ENCODE measurements around the gene CDC40.
A peak's percentile ranks its signal among the peaks of the same experiment; 100 is the strongest.

Gene CDC40

GRCh38 chr6:110180228-110181008 is at the start of gene CDC40:
CDC40 (plus strand) TSS chr6:110180427; CDS start chr6:110180445, 18 bp downstream.
- no peak for DNase-seq (ENCODE audit: low read depth, low spot score)

GRCh38 chr6:110137924-110138887 is 42.0 kb upstream of the CDC40 start:
- no peak for DNase-seq (ENCODE audit: low read depth, low spot score)

DNA sequence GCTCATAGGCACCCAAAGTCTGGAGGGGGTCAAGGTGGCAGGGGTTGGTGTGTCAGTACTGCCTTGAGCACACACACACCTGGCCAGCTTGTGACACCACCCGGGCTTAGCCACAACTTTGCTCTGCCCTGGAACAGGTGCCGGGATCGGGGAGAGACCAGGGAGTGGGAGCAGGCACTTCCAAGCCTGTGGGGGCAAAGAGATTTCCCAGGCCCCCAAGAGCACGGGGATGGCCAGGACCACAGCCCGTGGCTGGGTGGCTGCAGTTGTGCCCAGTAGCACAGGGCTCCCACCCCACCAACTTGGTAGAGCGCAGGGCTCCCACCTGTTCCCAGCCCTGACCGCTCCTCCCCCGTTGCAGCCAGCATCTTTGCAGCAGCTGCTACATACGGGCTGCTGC is 41.2 kb upstream of the CDC40 start:
- no peak for DNase-seq (ENCODE audit: low read depth, low spot score)

DNA sequence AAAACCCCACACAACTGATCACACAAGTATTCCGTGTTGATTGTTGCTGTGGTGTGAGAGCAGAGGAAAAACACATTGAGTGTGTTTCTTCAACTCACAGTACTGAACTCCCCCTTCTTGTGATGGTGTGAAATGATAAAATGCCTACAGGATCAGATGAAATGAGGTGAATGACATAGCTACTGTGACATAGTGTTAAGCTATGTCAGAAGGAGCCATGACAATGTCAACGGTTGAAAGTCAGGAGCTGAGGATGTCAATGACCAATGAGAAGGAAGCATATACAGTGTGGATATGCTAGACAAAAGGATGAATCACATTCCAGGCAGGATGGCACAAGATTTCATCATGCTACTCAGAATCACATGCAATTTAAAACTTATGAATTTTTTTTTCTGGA is 39.6 kb upstream of the CDC40 start:
- DNase-seq (ENCODE audit: low read depth, low spot score), result no peak

GRCh38 chr6:110147870-110148269 is 32.4 kb upstream of the CDC40 start:
- no peak for DNase-seq (ENCODE audit: low read depth, low spot score)

DNA sequence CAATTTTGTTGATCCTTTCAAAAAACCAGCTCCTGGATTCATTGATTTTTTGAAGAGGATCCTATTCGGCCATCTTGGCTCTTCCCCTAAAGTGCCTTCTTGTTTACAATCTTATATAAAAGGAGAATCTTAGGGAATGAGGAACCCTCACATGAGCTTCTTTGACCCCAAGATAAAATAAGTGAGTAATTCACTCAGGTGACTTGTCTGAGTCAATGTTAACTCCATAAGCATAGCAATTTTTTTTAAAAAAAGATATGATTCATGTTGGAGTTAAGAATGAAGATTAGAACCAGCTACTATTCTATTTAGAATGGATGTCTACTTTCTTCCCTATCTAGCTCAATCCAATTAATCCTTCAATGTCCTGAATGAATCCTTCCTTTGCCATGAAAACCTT is 21.7 kb upstream of the CDC40 start:
- no peak for DNase-seq (ENCODE audit: low read depth, low spot score)

- DNase-seq (ENCODE audit: low read depth, low spot score), result no peak
Measured at GRCh38 chr6:110170081-110170480, 10.1 kb upstream of the CDC40 start.

DNA sequence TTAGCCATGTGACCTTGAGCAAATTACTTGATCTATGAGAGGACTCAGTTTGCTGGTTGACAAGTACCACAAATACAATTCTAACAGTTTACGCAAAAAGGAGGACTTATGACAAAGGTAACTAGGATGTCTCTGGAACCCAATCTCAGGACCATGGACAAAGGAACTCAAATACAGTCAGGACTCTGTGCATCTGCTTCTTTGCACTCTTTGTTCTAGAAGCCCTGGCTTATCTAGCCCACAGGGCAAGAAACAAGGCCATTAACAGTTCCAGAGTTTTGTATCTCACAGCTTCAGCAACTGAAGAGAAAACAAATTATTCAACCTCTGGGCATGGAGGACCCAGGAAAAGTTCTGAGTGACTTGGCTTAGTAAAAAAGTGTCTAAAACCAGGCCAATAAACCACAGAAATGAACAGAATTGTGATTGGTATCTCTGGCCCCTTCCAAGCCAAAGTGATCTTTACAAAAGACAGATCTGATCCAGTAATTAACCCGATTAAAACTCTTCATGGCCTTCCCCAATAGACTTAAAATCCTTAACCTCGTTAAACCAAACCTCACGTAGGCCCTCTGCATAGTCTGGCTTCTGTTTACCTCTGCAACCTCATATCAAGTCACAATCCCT is 6.6 kb upstream of the CDC40 start:
- no peak for DNase-seq (ENCODE audit: low read depth, low spot score)

GRCh38 chr6:110178626-110179405 is 1.4 kb upstream of the CDC40 start:
- no peak for DNase-seq (ENCODE audit: low read depth, low spot score)

DNA sequence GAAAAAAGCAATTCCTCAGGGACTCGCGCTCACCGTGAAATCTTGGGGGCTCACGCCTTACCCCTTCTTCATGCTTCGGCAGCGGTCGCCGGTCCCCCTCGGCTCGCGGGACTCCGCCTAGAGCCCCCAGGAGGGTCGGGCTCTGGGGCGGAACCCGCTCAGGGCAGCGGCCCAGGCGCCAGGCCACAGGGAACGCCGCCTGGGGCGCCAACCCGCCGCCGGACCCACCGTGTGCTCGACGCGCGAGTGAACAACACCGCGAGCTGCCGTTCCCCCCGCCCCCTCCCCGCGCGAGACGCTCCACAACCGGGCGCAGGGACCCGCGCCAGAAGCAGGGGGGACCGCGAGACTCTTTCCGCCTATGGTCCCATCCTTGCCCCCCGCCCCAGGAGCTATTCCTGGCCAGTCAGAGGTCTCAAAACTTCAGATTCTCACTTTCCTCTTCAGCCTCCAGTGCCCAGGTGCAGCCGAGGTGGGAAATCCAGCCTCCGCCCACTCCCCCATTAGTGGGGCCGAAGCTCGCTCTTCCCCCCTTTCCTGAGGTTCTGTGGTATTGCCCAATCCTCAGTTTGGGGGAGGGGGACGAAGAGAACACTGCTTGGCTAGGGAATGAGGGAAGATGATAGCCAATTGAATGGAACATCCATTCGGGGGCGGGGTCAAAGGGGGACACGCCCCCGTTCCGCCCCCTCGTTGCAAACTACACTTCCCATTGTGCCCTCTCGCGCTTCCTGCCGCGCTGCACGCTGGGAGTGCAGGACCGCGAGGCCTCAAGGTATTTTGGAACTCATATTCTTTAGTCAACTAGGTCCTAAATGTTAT is 610 bp upstream of the CDC40 start, which contains the start of gene WASF1:
Gene WASF1, minus strand, starts transcription at position 265 of the 822 bp plus-strand sequence. CDS start 52,069 bp downstream, outside the sequence.
- peak; percentile 98 for DNase-seq (ENCODE audit: low read depth, low spot score)

GRCh38 chr6:110181131-110182030 is 1.2 kb downstream of the CDC40 start:
- no peak for DNase-seq (ENCODE audit: low read depth, low spot score)

DNA sequence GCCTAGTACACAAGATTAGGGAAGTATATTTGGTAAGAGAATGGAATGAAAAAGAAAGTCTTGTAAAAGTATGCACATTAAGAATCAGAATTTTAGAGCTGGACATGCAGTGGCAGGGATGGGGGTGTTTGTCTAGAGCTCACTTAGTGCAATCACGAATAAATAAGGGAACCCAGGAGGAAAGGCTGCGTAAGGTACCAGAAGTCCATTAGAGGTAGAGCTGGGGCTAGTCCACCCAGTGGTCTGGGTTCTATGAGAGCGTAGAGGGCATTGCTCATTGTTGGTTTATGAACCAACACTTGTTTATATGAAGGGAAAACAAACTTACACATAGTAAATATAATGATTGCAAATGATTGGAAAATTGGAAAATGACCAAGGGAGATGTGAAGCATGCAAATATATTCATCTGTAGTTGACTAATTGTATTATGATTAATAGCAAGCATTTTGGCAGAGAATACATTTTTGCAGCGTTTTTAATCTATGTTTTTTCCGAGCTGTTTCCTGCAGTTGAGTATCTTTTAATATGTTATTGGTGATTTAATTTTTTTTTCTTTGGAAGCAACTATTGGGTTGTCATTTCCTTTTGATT is 3.2 kb downstream of the CDC40 start:
- DNase-seq (ENCODE audit: low read depth, low spot score), result no peak

GRCh38 chr6:110185879-110186278 is 5.7 kb downstream of the CDC40 start:
- no peak for DNase-seq (ENCODE audit: low read depth, low spot score)

DNA sequence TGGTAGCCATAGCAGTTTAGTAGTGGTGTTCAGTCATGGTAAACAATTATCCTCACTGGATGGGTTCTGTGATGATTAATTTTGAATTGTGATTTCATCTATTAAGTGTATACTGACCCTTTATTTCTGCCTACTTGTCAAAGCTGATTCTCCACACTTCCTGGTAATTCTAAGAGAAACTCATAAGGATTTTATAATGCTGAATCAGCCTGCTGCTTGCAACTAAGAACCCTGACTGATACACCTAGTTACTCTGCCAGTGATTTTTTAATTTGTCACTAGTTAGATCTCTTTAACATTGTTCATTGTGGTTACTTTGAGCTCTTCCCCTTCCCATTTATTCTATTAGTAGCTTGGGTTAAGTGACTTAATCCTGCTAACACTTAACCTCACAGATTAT is 8.6 kb downstream of the CDC40 start:
- DNase-seq (ENCODE audit: low read depth, low spot score), result no peak

DNA sequence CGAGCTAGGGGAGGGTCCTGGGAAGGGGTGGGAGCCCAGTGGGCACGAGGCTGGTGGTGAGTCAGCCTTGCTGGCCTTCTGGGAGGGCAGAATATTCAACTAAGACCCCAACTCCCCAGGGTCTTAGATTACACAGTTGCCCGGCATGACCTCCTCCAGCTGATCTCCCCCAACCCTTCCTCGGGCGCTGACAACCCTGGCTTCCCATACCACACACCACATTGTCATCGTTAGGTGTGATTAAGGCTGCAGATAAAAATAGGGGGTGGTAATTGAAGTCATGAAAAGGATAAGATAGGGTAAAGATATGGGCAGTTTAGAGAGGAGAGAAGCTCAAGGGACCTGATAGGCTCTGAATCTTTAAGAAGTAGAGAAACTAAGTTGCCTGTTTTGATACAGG is 10.5 kb downstream of the CDC40 start:
- no peak for DNase-seq (ENCODE audit: low read depth, low spot score)

- no peak for DNase-seq (ENCODE audit: low read depth, low spot score)
Measured at GRCh38 chr6:110191477-110191876, 11.2 kb downstream of the CDC40 start.

DNA sequence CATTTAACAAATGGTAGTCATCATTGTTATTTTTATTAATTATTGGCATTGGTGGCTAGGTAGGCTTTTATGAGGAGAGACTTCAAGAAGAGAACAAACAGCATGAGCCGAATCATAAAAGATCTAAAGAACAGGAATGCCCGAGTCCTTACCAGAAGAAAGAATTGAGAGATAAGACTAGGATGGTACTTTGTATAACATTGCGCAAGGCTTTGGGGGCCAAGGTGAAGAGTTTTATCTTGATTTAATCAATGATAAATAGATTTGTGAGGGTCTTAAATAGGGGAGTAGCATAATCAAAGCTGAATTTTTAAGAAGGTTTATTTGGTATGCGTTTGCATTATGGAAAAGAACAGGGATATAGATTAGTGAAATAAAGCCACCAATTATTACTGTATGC is 15.4 kb downstream of the CDC40 start:
- DNase-seq (ENCODE audit: low read depth, low spot score), result no peak

GRCh38 chr6:110196874-110197273 is 16.6 kb downstream of the CDC40 start:
- DNase-seq (ENCODE audit: low read depth, low spot score), result no peak

GRCh38 chr6:110198561-110198960 is 18.3 kb downstream of the CDC40 start:
- no peak for DNase-seq (ENCODE audit: low read depth, low spot score)

Data from smooth muscle cell of the brain vasculature (primary cell).